Measurements from ENCODE around the gene BAZ2B.

BAZ2B gene

DNA sequence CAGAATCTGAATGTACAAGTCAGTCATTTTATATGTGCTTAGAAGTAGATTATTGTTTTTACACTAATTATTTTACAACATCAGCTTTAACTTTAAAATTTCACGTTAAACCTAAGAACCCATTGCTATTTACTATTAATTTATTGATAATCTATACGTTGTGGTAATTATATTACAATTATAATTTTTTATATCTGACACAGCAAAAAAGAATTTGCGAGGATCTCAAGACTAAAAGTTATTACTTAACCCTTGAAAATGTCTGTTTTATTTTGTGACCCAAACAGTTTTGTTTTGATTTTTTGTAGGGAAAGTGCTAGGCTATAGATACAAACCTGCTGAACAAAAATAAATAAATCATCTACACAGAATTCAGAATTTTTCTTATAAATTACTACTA lies 30.3 kb downstream of the BAZ2B start:
- H3K9me3 ChIP-seq (ENCODE audit: low read length) = peaks cover 7% of the 10 kb centered on the region
- no peaks in the 10 kb centered on the region for H3K4me1 ChIP-seq (ENCODE audit: insufficient read depth, low read length)
- H3K27me3 ChIP-seq (ENCODE audit: insufficient read depth, low read length) = no peaks in the 10 kb centered on the region
- H3K36me3 ChIP-seq (ENCODE audit: insufficient read depth, low read length) = peaks cover 17% of the 10 kb centered on the region
- no peak overlapping the region for H3K4me3 ChIP-seq (ENCODE audit: low read length)
- no peak overlapping the region for H2AFZ ChIP-seq (ENCODE audit: low read depth, low read length)

DNA sequence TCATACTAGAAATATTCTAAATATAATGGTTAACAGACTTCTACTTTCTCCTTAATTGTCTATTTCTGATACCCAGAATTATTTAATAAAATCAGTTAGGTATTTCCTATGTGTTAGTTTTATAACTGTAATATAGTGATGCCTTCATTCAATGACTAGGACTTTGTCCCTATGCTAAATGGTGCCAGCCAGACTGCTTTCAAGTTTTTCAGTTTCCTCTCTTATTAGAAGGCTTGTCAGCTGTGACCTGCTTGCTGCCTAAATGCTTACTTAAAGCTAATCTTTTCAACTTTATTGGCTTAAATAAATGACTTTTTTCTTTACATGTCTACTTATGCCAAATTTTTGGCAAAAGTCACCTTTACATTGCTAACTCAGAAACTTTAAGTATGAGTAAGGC lies 30.7 kb downstream of the BAZ2B start:
- Histone ChIP-seq H3K4me3 (ENCODE audit: low read length) (no peak overlapping the region), H3K36me3 (ENCODE audit: insufficient read depth, low read length) (peaks cover 15% of the 10 kb centered on the region), H3K9me3 (ENCODE audit: low read length) (peaks cover 7% of the 10 kb centered on the region), H3K4me1 (ENCODE audit: insufficient read depth, low read length) (no peaks in the 10 kb centered on the region), H2AFZ (ENCODE audit: low read depth, low read length) (no peak overlapping the region), H3K27me3 (ENCODE audit: insufficient read depth, low read length) (no peaks in the 10 kb centered on the region)

DNA sequence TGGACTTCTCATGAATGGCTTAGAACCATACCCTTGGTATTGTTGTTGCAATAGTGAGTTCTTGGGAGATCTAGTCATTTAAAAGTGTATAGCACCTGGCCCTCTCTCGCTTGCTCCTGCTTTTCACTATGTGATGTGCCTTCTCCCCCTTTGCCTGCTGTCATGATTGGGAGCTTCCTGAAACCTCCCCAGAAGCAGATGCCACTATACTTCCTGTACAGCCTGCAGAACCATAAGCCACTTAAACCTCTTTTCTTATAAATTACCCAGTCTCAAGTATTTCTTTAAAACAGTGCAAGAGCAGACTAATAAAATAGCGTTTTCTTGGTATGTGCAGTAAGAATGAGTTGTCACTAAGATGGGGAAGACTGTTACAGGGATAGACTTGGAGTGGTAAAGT lies 31.6 kb downstream of the BAZ2B start:
- Histone ChIP-seq H3K4me3 (ENCODE audit: low read length) (no peak overlapping the region), H3K27me3 (ENCODE audit: insufficient read depth, low read length) (no peaks in the 10 kb centered on the region), H3K36me3 (ENCODE audit: insufficient read depth, low read length) (peaks cover 15% of the 10 kb centered on the region), H2AFZ (ENCODE audit: low read depth, low read length) (no peak overlapping the region), H3K9me3 (ENCODE audit: low read length) (peaks cover 7% of the 10 kb centered on the region), H3K4me1 (ENCODE audit: insufficient read depth, low read length) (no peaks in the 10 kb centered on the region)

DNA sequence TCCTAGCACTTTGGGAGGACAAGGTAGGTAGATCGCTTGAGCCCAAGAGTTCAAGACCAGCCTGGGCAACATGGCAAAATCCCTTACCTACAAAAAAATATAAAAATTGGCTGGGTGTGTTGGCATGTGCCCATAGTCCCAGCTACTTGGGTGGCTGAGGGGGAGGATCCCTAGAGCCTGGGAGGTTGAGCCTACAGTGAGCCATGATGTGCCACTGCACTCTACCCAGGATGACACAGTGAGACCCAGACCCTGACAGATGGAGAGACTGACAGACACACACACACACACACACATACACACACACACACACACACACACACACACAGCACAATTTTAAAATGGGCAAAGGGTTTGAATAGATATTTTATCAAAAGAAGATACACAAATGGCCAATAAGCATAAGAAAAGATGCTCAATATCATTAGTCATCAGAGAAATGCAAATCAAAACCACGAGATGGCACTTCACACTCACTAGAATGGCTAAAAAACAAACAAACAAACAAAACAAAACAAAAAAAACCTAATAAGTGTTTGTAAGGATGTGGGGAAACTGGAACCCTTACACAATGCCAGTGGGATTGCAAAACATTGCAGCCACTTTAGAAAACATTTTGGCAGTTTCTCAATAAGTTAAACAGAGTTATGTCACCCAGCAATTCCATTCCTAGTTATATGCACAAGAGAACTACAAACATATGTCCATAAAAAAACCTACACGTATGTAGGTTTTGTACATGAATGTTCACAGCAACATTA lies 42.3 kb downstream of the BAZ2B start:
- Histone ChIP-seq H3K36me3 (ENCODE audit: insufficient read depth, low read length) (peaks cover 7% of the 10 kb centered on the region), H3K9me3 (ENCODE audit: low read length) (peaks cover 8% of the 10 kb centered on the region), H3K4me1 (ENCODE audit: insufficient read depth, low read length) (no peaks in the 10 kb centered on the region), H2AFZ (ENCODE audit: low read depth, low read length) (no peak overlapping the region), H3K4me3 (ENCODE audit: low read length) (no peak overlapping the region), H3K27me3 (ENCODE audit: insufficient read depth, low read length) (no peaks in the 10 kb centered on the region)

DNA sequence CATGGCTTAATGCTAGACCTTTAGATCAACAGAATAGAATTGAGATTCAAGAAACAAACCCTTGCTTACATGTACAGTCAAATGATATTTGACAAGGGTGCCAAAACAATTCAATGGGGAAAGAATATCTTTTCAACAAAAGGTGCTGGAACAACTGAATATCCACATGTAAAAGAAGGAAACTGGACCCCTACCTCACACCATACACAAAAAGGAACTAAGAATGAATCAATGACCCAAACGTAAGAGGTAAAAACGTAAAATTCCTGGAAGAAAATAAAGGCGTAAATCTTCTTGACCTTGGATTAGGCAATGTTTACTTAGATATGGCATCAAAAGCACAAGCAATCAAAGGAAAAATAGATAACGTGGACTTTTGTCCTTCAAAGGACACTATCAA lies 43.1 kb downstream of the BAZ2B start:
- Histone ChIP-seq H3K4me1 (ENCODE audit: insufficient read depth, low read length) (no peaks in the 10 kb centered on the region), H3K9me3 (ENCODE audit: low read length) (peaks cover 8% of the 10 kb centered on the region), H3K4me3 (ENCODE audit: low read length) (no peak overlapping the region), H3K27me3 (ENCODE audit: insufficient read depth, low read length) (no peaks in the 10 kb centered on the region), H2AFZ (ENCODE audit: low read depth, low read length) (no peak overlapping the region), H3K36me3 (ENCODE audit: insufficient read depth, low read length) (peaks cover 7% of the 10 kb centered on the region)

DNA sequence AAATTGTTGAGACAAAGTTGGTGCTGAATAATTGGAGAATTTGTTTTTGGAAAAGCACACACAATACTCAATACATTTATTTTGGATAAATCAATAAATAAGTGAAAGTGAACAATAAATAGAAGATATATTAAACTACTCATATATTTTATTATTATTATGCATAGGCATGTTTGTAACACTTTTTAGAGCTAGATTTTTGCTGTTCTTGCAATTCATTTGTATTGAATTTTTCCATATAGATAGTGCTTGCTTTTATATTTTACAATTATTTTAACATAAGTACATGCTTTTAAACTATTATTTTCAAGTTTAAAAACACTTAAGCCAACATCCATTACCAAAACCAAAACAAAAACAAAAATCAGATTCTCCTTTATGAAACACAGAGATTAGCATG lies 43.9 kb downstream of the BAZ2B start:
- Histone ChIP-seq H3K36me3 (ENCODE audit: insufficient read depth, low read length) (peaks cover 10% of the 10 kb centered on the region), H3K27me3 (ENCODE audit: insufficient read depth, low read length) (no peaks in the 10 kb centered on the region), H3K9me3 (ENCODE audit: low read length) (peaks cover 8% of the 10 kb centered on the region), H3K4me1 (ENCODE audit: insufficient read depth, low read length) (no peaks in the 10 kb centered on the region), H3K4me3 (ENCODE audit: low read length) (no peak overlapping the region), H2AFZ (ENCODE audit: low read depth, low read length) (no peak overlapping the region)

DNA sequence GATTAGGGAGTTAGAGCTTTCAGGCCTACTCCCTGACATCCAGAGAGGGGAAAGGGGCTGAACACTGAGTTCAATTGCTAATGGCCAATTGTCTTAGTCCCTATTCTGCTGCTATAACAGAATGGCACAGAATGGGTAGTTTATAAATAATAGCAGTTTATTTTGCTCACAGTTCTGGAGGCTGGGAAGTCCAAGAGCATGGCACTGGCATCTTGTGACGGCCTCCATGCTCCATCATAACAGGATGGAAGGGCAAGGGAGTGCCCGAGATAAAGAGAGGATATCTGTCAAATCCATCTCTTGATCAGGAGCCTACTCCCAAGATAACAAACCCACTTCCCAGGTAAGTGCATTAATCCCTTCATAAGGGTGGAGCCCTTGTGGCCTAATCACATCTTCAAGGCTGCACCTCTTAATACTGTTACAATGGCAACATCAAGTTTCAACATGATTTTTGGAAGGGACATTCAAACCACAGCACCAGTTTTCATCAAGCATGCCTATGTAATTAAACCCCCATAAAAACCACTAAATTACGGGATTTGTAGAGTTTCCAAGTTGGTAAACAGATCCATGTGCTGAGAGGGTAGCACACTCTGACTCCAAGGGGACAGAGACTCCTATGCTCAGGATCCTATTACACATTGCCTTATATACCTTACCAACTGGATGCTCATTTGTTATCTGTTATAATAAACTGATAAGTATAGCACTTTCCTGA lies 44.6 kb downstream of the BAZ2B start:
- Histone ChIP-seq H3K36me3 (ENCODE audit: insufficient read depth, low read length) (peaks cover 15% of the 10 kb centered on the region), H3K4me3 (ENCODE audit: low read length) (no peak overlapping the region)

DNA sequence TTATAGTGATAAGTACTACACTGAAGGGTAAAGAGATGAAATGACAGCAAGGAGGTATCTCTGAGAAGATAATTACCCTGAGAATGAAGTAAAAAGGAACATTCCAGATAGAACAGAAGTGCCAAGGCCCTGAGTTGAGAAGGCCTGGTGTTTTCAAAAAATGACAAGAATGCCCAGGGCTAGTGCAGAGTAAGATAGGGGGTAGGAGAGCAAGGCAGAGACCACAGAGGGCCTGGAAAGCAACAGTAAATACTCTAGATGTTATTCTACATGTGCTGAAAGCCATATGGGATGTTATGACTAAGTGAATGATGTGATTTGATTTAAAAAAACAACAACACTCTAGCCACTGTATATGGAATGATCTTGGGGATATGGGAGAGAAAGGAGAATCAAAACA lies 52.3 kb downstream of the BAZ2B start:
- Histone ChIP-seq H3K4me1 (ENCODE audit: insufficient read depth, low read length) (no peaks in the 10 kb centered on the region), H3K4me3 (ENCODE audit: low read length) (no peak overlapping the region), H3K9me3 (ENCODE audit: low read length) (peaks cover 3% of the 10 kb centered on the region), H3K27me3 (ENCODE audit: insufficient read depth, low read length) (no peaks in the 10 kb centered on the region), H3K36me3 (ENCODE audit: insufficient read depth, low read length) (peaks cover 11% of the 10 kb centered on the region), H2AFZ (ENCODE audit: low read depth, low read length) (no peak overlapping the region)

More for the DNA sequence above, 44.6 kb downstream of the BAZ2B start:
- peaks cover 8% of the 10 kb centered on the region for H3K9me3 ChIP-seq (ENCODE audit: low read length)
- H3K27me3 ChIP-seq (ENCODE audit: insufficient read depth, low read length) = no peaks in the 10 kb centered on the region
- no peaks in the 10 kb centered on the region for H3K4me1 ChIP-seq (ENCODE audit: insufficient read depth, low read length)
- H2AFZ ChIP-seq (ENCODE audit: low read depth, low read length) = no peak overlapping the region

DNA sequence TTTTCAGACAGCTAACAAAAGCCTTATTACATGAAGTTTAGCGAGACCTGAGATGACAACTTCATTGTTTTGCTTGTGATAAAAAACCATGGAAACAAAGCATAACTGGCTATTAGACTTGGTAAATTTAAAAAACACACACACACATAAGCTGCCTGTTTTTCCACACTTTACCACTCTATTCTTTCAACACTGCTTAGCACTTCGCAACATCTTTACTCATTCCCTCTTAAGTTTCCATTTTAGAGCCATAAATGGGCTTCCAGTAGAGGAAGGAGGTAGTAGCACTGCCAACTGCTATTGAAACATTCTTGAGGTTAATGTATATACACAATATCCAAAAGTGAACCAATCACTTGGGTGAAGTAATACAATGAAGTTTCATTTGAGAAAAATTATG lies 54.1 kb downstream of the BAZ2B start:
- Histone ChIP-seq H3K4me1 (ENCODE audit: insufficient read depth, low read length) (no peaks in the 10 kb centered on the region), H3K9me3 (ENCODE audit: low read length) (peaks cover 4% of the 10 kb centered on the region), H3K4me3 (ENCODE audit: low read length) (no peak overlapping the region), H3K27me3 (ENCODE audit: insufficient read depth, low read length) (no peaks in the 10 kb centered on the region), H3K36me3 (ENCODE audit: insufficient read depth, low read length) (peaks cover 6% of the 10 kb centered on the region), H2AFZ (ENCODE audit: low read depth, low read length) (no peak overlapping the region)

DNA sequence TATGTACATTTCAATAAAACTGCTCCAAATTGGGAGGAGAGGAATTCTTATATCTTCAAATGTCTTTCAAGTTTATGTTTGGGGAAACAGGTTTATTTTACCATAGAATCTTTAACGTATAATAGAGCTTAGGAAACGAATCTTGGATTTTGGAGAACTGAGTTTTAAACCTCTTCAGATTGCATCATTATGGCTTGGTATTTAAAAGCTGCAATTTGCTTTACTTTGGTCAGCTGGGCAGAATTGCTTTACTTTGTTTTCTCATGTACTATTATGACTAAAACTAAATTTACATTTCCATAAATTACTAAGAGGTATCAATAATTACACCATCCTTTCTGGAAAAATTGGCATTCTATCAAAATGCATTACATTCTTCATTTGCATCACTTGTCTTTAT lies 54.6 kb downstream of the BAZ2B start:
- peaks cover 4% of the 10 kb centered on the region for H3K36me3 ChIP-seq (ENCODE audit: insufficient read depth, low read length)
- peaks cover 4% of the 10 kb centered on the region for H3K9me3 ChIP-seq (ENCODE audit: low read length)
- H3K4me3 ChIP-seq (ENCODE audit: low read length) = no peak overlapping the region
- no peaks in the 10 kb centered on the region for H3K4me1 ChIP-seq (ENCODE audit: insufficient read depth, low read length)
- no peak overlapping the region for H2AFZ ChIP-seq (ENCODE audit: low read depth, low read length)
- no peaks in the 10 kb centered on the region for H3K27me3 ChIP-seq (ENCODE audit: insufficient read depth, low read length)

DNA sequence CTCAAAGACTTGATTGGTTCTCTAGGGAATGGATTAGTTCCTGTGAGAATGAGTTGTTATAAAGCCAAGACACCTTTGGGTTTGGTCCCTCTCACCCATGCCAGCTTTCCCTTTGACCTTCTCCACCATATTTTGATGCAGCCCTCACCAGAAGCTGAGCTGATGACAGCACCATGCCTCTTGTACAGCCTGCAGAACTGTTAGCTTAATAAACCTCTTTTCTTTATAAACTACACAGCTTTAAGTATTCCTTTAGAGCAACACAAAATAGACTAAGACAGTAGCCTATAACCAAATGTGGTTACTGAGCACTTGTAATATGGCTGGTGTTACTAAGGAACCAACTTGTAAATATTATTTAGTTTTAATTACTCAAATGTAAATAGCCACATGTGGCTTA lies 55.1 kb downstream of the BAZ2B start:
- peaks cover 4% of the 10 kb centered on the region for H3K36me3 ChIP-seq (ENCODE audit: insufficient read depth, low read length)
- no peaks in the 10 kb centered on the region for H3K4me1 ChIP-seq (ENCODE audit: insufficient read depth, low read length)
- peaks cover 4% of the 10 kb centered on the region for H3K9me3 ChIP-seq (ENCODE audit: low read length)
- no peaks in the 10 kb centered on the region for H3K27me3 ChIP-seq (ENCODE audit: insufficient read depth, low read length)
- H2AFZ ChIP-seq (ENCODE audit: low read depth, low read length) = no peak overlapping the region
- H3K4me3 ChIP-seq (ENCODE audit: low read length) = no peak overlapping the region

DNA sequence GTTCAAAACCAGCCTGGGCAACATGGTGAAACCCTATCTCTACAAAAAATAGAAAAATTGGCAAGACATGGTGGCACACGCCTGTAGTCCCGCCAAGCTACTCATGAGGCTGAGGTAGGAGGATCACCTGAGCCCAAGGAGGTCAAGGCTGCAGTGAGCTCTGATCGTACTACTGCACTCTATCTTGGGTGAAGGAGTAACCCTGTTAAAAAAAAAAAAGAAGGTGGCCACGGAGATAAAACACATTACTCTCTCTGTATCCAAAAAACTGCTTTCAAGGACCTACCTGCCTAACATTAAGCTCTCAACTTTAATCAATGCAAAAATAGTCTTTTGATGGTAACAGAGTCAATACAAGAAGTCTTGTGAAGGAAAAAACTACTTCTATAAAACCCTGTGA lies 57.3 kb downstream of the BAZ2B start:
- Histone ChIP-seq H3K36me3 (ENCODE audit: insufficient read depth, low read length) (no peaks in the 10 kb centered on the region), H3K27me3 (ENCODE audit: insufficient read depth, low read length) (no peaks in the 10 kb centered on the region), H3K9me3 (ENCODE audit: low read length) (peaks cover 4% of the 10 kb centered on the region), H3K4me3 (ENCODE audit: low read length) (no peak overlapping the region), H3K4me1 (ENCODE audit: insufficient read depth, low read length) (no peaks in the 10 kb centered on the region), H2AFZ (ENCODE audit: low read depth, low read length) (no peak overlapping the region)

DNA sequence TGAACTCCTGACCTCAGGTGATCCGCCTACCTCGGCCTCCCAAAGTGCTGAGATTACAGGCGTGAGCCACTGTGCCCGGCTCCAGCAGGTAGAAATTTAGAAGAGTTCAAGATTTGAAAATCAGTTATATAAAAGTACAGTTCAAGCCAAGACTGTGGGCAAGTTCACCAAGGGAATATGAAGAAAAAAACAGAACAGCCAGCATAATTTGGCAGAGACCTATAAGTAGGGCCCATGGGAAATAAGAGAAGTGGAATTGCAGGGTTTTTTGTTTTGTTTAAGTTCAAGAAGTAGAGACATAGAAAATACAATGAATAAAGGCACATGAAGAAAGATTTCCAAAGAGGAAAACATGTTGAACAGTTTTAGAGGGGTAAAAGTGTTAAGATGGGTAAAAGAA lies 57.9 kb downstream of the BAZ2B start:
- no peaks in the 10 kb centered on the region for H3K36me3 ChIP-seq (ENCODE audit: insufficient read depth, low read length)

More for the DNA sequence above, 57.9 kb downstream of the BAZ2B start:
- Histone ChIP-seq H3K4me1 (ENCODE audit: insufficient read depth, low read length) (no peaks in the 10 kb centered on the region), H3K27me3 (ENCODE audit: insufficient read depth, low read length) (no peaks in the 10 kb centered on the region), H3K4me3 (ENCODE audit: low read length) (no peak overlapping the region), H2AFZ (ENCODE audit: low read depth, low read length) (no peak overlapping the region), H3K9me3 (ENCODE audit: low read length) (peaks cover 4% of the 10 kb centered on the region)
